HEK293 (cell line): Measurements from ENCODE around the gene PIK3R1.

Source experiments
- CTCF ChIP-seq: fragments of 450-650 bp; formaldehyde crosslinking; IDR thresholded peaks from 2 replicates; pipeline ENCODE4 v1.5.1; 2016; ENCODE audit warnings: missing biosample characterization, missing genetic modification characterization
- EGR2 ChIP-seq: fragments of 450-650 bp; formaldehyde crosslinking; IDR thresholded peaks from 2 replicates; pipeline ENCODE4 v1.5.1; 2016; ENCODE audit warnings: low read depth, missing biosample characterization, missing genetic modification characterization
- KLF1 ChIP-seq: fragments of 450-650 bp; formaldehyde crosslinking; IDR thresholded peaks from 2 replicates; pipeline ENCODE4 v1.5.1; 2016; ENCODE audit warnings: missing biosample characterization, missing genetic modification characterization
- PRDM1 ChIP-seq: fragments of 450-650 bp; formaldehyde crosslinking; IDR thresholded peaks from 2 replicates; pipeline ENCODE4; 2016; ENCODE audit warnings: missing biosample characterization, missing genetic modification characterization
- TSHZ1 ChIP-seq: fragments of 450-650 bp; formaldehyde crosslinking; IDR thresholded peaks from 2 replicates; pipeline ENCODE4 v1.5.1; 2016; ENCODE audit warnings: missing biosample characterization, missing genetic modification characterization, borderline replicate concordance
- WT1 ChIP-seq: fragments of 450-650 bp; formaldehyde crosslinking; IDR thresholded peaks from 2 replicates; pipeline ENCODE4 v1.5.1; 2016; ENCODE audit warnings: missing biosample characterization, missing genetic modification characterization
- YY1 ChIP-seq: fragments of 450-650 bp; formaldehyde crosslinking; IDR thresholded peaks from 2 replicates; pipeline ENCODE4 v1.5.1; 2018; ENCODE audit warnings: missing biosample characterization, missing genetic modification characterization
- ZBTB48 ChIP-seq: fragments of 450-650 bp; formaldehyde crosslinking; IDR thresholded peaks from 2 replicates; pipeline ENCODE4 v1.5.1; 2016; ENCODE audit warnings: missing biosample characterization, missing genetic modification characterization
- ZEB2 ChIP-seq: fragments of 450-650 bp; formaldehyde crosslinking; IDR thresholded peaks from 2 replicates; pipeline ENCODE4 v1.5.1; 2016; ENCODE audit warnings: missing biosample characterization, missing genetic modification characterization
- ZNF112 ChIP-seq: fragments of 450-650 bp; formaldehyde crosslinking; IDR thresholded peaks from 2 replicates; pipeline ENCODE4 v1.5.0; 2017; ENCODE audit warnings: missing biosample characterization, missing genetic modification characterization
- ZNF132 ChIP-seq: fragments of 450-650 bp; formaldehyde crosslinking; IDR thresholded peaks from 2 replicates; pipeline ENCODE4 v1.5.1; 2017; ENCODE audit warnings: missing biosample characterization, missing genetic modification characterization, borderline replicate concordance
- ZNF2 ChIP-seq: fragments of 450-650 bp; formaldehyde crosslinking; IDR thresholded peaks from 2 replicates; pipeline ENCODE4 v1.5.1; 2016; ENCODE audit warnings: missing biosample characterization, missing genetic modification characterization
- ZNF394 ChIP-seq: fragments of 450-650 bp; formaldehyde crosslinking; IDR thresholded peaks from 2 replicates; pipeline ENCODE4 v1.5.1; 2016; ENCODE audit warnings: missing biosample characterization, missing genetic modification characterization, mild to moderate bottlenecking, moderate library complexity, borderline replicate concordance
- ZNF529 ChIP-seq: fragments of 450-650 bp; formaldehyde crosslinking; IDR thresholded peaks from 2 replicates; pipeline ENCODE4 v1.5.1; 2017; ENCODE audit warnings: missing genetic modification characterization, missing biosample characterization; ENCODE audit not compliant: insufficient replicate concordance
- ZNF585B ChIP-seq: fragments of 450-650 bp; formaldehyde crosslinking; IDR thresholded peaks from 2 replicates; pipeline ENCODE4 v1.5.1; 2016; ENCODE audit warnings: missing biosample characterization, missing genetic modification characterization
- ZNF629 ChIP-seq: fragments of 450-650 bp; formaldehyde crosslinking; IDR thresholded peaks from 2 replicates; pipeline ENCODE4 v1.5.1; 2017; ENCODE audit warnings: missing biosample characterization, missing genetic modification characterization
- ZNF692 ChIP-seq: fragments of 450-650 bp; formaldehyde crosslinking; IDR thresholded peaks from 2 replicates; pipeline ENCODE4 v1.5.1; 2016; ENCODE audit warnings: missing biosample characterization, missing genetic modification characterization
- ZNF768 ChIP-seq: fragments of 450-650 bp; formaldehyde crosslinking; IDR thresholded peaks from 2 replicates; pipeline ENCODE4 v1.5.1; 2018; ENCODE audit warnings: missing biosample characterization, mild to moderate bottlenecking, missing genetic modification characterization
- ZNF776 ChIP-seq: fragments of 450-650 bp; formaldehyde crosslinking; IDR thresholded peaks from 2 replicates; pipeline ENCODE4 v1.5.0; 2017; ENCODE audit warnings: missing biosample characterization, missing genetic modification characterization, borderline replicate concordance
- ZNF777 ChIP-seq: fragments of 450-650 bp; formaldehyde crosslinking; IDR thresholded peaks from 2 replicates; pipeline ENCODE4 v1.5.1; 2017; ENCODE audit warnings: missing biosample characterization, missing genetic modification characterization, borderline replicate concordance
- ZNF791 ChIP-seq: fragments of 450-650 bp; formaldehyde crosslinking; IDR thresholded peaks from 2 replicates; pipeline ENCODE4 v1.5.1; 2016; ENCODE audit warnings: missing biosample characterization, missing genetic modification characterization
- ZNF843 ChIP-seq: fragments of 450-650 bp; formaldehyde crosslinking; IDR thresholded peaks from 2 replicates; pipeline ENCODE4 v1.5.1; 2016; ENCODE audit warnings: missing biosample characterization, missing genetic modification characterization
- TF ChIP-seq, protein P1 (sequence below): fragments of 450-650 bp; formaldehyde crosslinking; IDR thresholded peaks from 2 replicates; pipeline ENCODE4 v1.5.1; 2016; ENCODE audit warnings: missing biosample characterization, missing genetic modification characterization
- TF ChIP-seq, protein P2 (sequence below): fragments of 450-650 bp; formaldehyde crosslinking; IDR thresholded peaks from 2 replicates; pipeline ENCODE4 v1.5.1; 2016; ENCODE audit warnings: missing biosample characterization, missing genetic modification characterization
- TF ChIP-seq, protein P3 (sequence below): fragments of 450-650 bp; formaldehyde crosslinking; IDR thresholded peaks from 2 replicates; pipeline ENCODE4 v1.5.1; 2016; ENCODE audit warnings: missing biosample characterization, missing genetic modification characterization, borderline replicate concordance

The PIK3R1 gene

GRCh38 chr5:68215898-68216244, 315 bp downstream of the PIK3R1 start (continued):
- TF ChIP-seq ZNF777 (tag by site-specific recombination) (no peak), YY1 (tag by site-specific recombination) (peak; percentile 59; the same call in 1 of the 2 replicates), ZNF776 (tag by site-specific recombination) (no peak), ZNF585B (tag by site-specific recombination) (0 out of 2 replicates have a peak, but pooled peaks have one; percentile 3), ZNF843 (no peak), ZNF791 (tag by site-specific recombination) (no peak), PRDM1 (0 out of 2 replicates have a peak, but pooled peaks have one; percentile 12), WT1 (tag by site-specific recombination) (no peak; the same call in 1 of the 2 replicates), CTCF (tag by site-specific recombination) (no peak), ZNF112 (tag by site-specific recombination) (no peak), ZNF2 (tag by site-specific recombination) (no peak), ZNF768 (tag by site-specific recombination) (no peak; the same call in 1 of the 2 replicates), ZBTB48 (no peak), ZNF394 (peak; percentile 57), EGR2 (peak; percentile 21; the same call in 1 of the 2 replicates), ZEB2 (tag by site-specific recombination) (no peak), KLF1 (tag by site-specific recombination) (no peak), ZNF132 (tag by site-specific recombination) (no peak), TSHZ1 (tag by site-specific recombination) (no peak), ZNF629 (tag by site-specific recombination) (peak; percentile 9; the same call in 1 of the 2 replicates), ZNF692 (no peak; the same call in 1 of the 2 replicates), ZNF529 (tag by site-specific recombination) (no peak)
- TF ChIP-seq, protein P1, sequence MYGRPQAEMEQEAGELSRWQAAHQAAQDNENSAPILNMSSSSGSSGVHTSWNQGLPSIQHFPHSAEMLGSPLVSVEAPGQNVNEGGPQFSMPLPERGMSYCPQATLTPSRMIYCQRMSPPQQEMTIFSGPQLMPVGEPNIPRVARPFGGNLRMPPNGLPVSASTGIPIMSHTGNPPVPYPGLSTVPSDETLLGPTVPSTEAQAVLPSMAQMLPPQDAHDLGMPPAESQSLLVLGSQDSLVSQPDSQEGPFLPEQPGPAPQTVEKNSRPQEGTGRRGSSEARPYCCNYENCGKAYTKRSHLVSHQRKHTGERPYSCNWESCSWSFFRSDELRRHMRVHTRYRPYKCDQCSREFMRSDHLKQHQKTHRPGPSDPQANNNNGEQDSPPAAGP (tag by site-specific recombination), result peak; percentile 38; the same call in 1 of the 2 replicates
- TF ChIP-seq, protein P2, sequence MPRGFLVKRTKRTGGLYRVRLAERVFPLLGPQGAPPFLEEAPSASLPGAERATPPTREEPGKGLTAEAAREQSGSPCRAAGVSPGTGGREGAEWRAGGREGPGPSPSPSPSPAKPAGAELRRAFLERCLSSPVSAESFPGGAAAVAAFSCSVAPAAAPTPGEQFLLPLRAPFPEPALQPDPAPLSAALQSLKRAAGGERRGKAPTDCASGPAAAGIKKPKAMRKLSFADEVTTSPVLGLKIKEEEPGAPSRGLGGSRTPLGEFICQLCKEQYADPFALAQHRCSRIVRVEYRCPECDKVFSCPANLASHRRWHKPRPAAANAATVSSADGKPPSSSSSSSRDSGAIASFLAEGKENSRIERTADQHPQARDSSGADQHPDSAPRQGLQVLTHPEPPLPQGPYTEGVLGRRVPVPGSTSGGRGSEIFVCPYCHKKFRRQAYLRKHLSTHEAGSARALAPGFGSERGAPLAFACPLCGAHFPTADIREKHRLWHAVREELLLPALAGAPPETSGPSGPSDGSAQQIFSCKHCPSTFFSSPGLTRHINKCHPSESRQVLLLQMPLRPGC (tag by site-specific recombination), result no peak
- TF ChIP-seq, protein P3, sequence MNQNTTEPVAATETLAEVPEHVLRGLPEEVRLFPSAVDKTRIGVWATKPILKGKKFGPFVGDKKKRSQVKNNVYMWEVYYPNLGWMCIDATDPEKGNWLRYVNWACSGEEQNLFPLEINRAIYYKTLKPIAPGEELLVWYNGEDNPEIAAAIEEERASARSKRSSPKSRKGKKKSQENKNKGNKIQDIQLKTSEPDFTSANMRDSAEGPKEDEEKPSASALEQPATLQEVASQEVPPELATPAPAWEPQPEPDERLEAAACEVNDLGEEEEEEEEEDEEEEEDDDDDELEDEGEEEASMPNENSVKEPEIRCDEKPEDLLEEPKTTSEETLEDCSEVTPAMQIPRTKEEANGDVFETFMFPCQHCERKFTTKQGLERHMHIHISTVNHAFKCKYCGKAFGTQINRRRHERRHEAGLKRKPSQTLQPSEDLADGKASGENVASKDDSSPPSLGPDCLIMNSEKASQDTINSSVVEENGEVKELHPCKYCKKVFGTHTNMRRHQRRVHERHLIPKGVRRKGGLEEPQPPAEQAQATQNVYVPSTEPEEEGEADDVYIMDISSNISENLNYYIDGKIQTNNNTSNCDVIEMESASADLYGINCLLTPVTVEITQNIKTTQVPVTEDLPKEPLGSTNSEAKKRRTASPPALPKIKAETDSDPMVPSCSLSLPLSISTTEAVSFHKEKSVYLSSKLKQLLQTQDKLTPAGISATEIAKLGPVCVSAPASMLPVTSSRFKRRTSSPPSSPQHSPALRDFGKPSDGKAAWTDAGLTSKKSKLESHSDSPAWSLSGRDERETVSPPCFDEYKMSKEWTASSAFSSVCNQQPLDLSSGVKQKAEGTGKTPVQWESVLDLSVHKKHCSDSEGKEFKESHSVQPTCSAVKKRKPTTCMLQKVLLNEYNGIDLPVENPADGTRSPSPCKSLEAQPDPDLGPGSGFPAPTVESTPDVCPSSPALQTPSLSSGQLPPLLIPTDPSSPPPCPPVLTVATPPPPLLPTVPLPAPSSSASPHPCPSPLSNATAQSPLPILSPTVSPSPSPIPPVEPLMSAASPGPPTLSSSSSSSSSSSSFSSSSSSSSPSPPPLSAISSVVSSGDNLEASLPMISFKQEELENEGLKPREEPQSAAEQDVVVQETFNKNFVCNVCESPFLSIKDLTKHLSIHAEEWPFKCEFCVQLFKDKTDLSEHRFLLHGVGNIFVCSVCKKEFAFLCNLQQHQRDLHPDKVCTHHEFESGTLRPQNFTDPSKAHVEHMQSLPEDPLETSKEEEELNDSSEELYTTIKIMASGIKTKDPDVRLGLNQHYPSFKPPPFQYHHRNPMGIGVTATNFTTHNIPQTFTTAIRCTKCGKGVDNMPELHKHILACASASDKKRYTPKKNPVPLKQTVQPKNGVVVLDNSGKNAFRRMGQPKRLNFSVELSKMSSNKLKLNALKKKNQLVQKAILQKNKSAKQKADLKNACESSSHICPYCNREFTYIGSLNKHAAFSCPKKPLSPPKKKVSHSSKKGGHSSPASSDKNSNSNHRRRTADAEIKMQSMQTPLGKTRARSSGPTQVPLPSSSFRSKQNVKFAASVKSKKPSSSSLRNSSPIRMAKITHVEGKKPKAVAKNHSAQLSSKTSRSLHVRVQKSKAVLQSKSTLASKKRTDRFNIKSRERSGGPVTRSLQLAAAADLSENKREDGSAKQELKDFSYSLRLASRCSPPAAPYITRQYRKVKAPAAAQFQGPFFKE, result no peak
